Neuronal stem cell (in vitro differentiated cells): ENCODE data around the gene FIZ1.

Source experiments
- DNase-seq: peaks from one replicate; pipeline ENCODE4 v3.0.0-alpha.2; 2013; ENCODE audit warnings: low spot score
- H2AFZ ChIP-seq: one replicate; pipeline ENCODE4 v1.6.1; 2013; ENCODE audit warnings: mild to moderate bottlenecking, low read length, inconsistent platforms
- H2AK5ac ChIP-seq: 2 replicates; pipeline ENCODE4 v1.6.1; 2013; ENCODE audit warnings: low read depth, mild to moderate bottlenecking, inconsistent platforms, low read length, moderate library complexity, mixed read lengths
- H2BK120ac ChIP-seq: 2 replicates; pipeline ENCODE4 v1.6.1; 2013; ENCODE audit warnings: low read depth, mild to moderate bottlenecking, inconsistent platforms, low read length, moderate library complexity, mixed read lengths
- H2BK12ac ChIP-seq: one replicate; pipeline ENCODE4 v1.6.1; 2013; ENCODE audit warnings: low read length, inconsistent platforms
- H2BK15ac ChIP-seq: 2 replicates; pipeline ENCODE4 v1.6.1; 2013; ENCODE audit warnings: mild to moderate bottlenecking, low read length, inconsistent platforms, mixed read lengths
- H2BK5ac ChIP-seq: one replicate; pipeline ENCODE4 v1.6.1; 2013; ENCODE audit warnings: inconsistent platforms, mild to moderate bottlenecking, low read length, moderate library complexity
- H3K14ac ChIP-seq: one replicate; pipeline ENCODE4 v1.6.1; 2013; ENCODE audit warnings: low read length, inconsistent platforms
- H3K18ac ChIP-seq: 2 replicates; pipeline ENCODE4 v1.6.1; 2013; ENCODE audit warnings: low read length, inconsistent platforms
- H3K23ac ChIP-seq: 2 replicates; pipeline ENCODE4 v1.6.1; 2013; ENCODE audit warnings: low read depth, mild to moderate bottlenecking, mixed read lengths, low read length, inconsistent platforms; ENCODE audit not compliant: poor library complexity
- H3K27ac ChIP-seq: replicated peaks from 3 replicates; pipeline ENCODE4 v1.5.1; 2013; ENCODE audit warnings: low read length, inconsistent platforms
- H3K27me3 ChIP-seq, 3 experiments: 2 replicates each; pipeline ENCODE4 v1.6.1; 2013; ENCODE audit warnings: low read length in 3 of 3, mild to moderate bottlenecking in 2 of 3, inconsistent platforms in 1 of 3, low read depth in 1 of 3, mixed read lengths in 1 of 3, moderate library complexity in 1 of 3; ENCODE audit not compliant: control insufficient read depth in 3 of 3, insufficient read depth in 3 of 3
- H3K36me3 ChIP-seq, 2 donors: replicated peaks in 1 of 2; 2 replicates each; pipeline ENCODE4 v1.6.1; 2013; ENCODE audit warnings: low read length in 2 of 2; ENCODE audit not compliant: control insufficient read depth in 2 of 2, insufficient read depth in 2 of 2
- H3K4ac ChIP-seq: 2 replicates; pipeline ENCODE4 v1.6.1; 2013; ENCODE audit warnings: inconsistent platforms, mild to moderate bottlenecking, low read length, moderate library complexity
- H3K4me1 ChIP-seq, 2 donors: 1 replicate in 1 of 2; 2 replicates in 1 of 2; pipeline ENCODE4 v1.6.1; 2013; ENCODE audit warnings: low read length in 2 of 2, low read depth in 1 of 2; ENCODE audit not compliant: control insufficient read depth in 2 of 2, insufficient read depth in 1 of 2
- H3K4me2 ChIP-seq: one replicate; pipeline ENCODE4 v1.6.1; 2013; ENCODE audit warnings: mild to moderate bottlenecking, low read length, inconsistent platforms; ENCODE audit not compliant: insufficient read depth, poor library complexity, severe bottlenecking
- H3K4me3 ChIP-seq, 2 donors: 2 replicates each; pipeline ENCODE4 v1.5.1; 2013; ENCODE audit warnings: low read length in 2 of 2, mild to moderate bottlenecking in 2 of 2, inconsistent platforms in 1 of 2, moderate library complexity in 1 of 2
- H3K79me1 ChIP-seq: one replicate; pipeline ENCODE4 v1.6.1; 2013; ENCODE audit warnings: low read depth, mild to moderate bottlenecking, inconsistent platforms, low read length, moderate library complexity
- H3K9ac ChIP-seq: one replicate; pipeline ENCODE4 v1.6.1; 2013; ENCODE audit warnings: mild to moderate bottlenecking, low read depth, low read length, inconsistent platforms; ENCODE audit not compliant: poor library complexity
- H3K9me3 ChIP-seq, 2 donors: replicated peaks in 1 of 2; 2 replicates each; pipeline versions ENCODE3 to v1.6.1; 2013; ENCODE audit warnings: low read length in 2 of 2, mild to moderate bottlenecking in 2 of 2, inconsistent platforms in 1 of 2, low read depth in 1 of 2, mixed read lengths in 1 of 2, moderate library complexity in 1 of 2; ENCODE audit not compliant: control insufficient read depth in 2 of 2, insufficient read depth in 1 of 2
- H4K8ac ChIP-seq: one replicate; pipeline ENCODE4 v1.6.1; 2013; ENCODE audit warnings: low read depth, mild to moderate bottlenecking, inconsistent platforms, low read length, moderate library complexity
- H4K91ac ChIP-seq: one replicate; pipeline ENCODE4 v1.6.1; 2013; ENCODE audit warnings: low read length, low read depth, mild to moderate bottlenecking, inconsistent platforms; ENCODE audit not compliant: poor library complexity
- WGBS, 2 donors: extraction: QIAGEN DNeasy Blood & Tissue Kit; methylation state at CpG; one replicate each; pipeline ENCODE4 v1.1.7; 2013; ENCODE audit warnings: missing lambda C conversion rate in 2 of 2, mixed read lengths in 1 of 2; ENCODE audit not compliant: insufficient read length in 2 of 2, insufficient replicate concordance in 1 of 2; ENCODE audit errors: extremely low coverage in 2 of 2; 5-methylcytosine and 5-hydroxymethylcytosine counted together

The FIZ1 gene

DNA sequence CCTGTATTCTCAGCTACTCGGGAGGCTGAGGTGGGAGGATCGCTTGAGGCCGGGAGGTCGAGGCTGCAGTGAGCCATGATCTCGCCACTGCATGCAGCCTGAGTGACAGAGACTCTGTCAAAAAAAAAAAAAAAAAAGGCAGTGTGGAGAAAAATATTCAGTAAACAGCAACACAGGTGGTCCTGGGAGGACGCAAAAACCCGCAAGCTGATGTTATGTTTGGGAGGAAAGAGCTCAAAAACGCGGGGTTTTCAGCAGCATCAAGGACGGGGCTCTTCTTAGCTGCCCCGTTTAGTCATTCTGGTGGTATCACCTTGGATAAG lies 25.6 kb upstream of the FIZ1 start:
- Histone ChIP-seq H2BK12ac (no peak overlapping the region), H2BK15ac (peak overlapping the region; percentile 7), H3K27ac (peak overlapping the region; percentile 61), H3K27me3 (no peaks in the 10 kb centered on the region), H3K4me1 (peaks cover 0 to 6% of the 10 kb centered on the region in 2 donors), H4K91ac (no peak overlapping the region), H3K4ac (no peak overlapping the region), H3K36me3 (peaks cover 10 to 20% of the 10 kb centered on the region in 2 donors), H4K8ac (no peak overlapping the region), H3K18ac (peak overlapping the region; percentile 77), H3K9ac (no peak overlapping the region), H2BK120ac (no peak overlapping the region), H3K4me2 (peak overlapping the region; percentile 86), H2AFZ (peak overlapping the region; percentile 94), H3K23ac (peak overlapping the region; percentile 77), H3K14ac (no peak overlapping the region), H3K79me1 (no peaks in the 10 kb centered on the region), H3K9me3 (no peaks in the 10 kb centered on the region), H2BK5ac (no peak overlapping the region), H2AK5ac (no peak overlapping the region), H3K4me3 (peak overlapping the region; percentile 60 to 79)
- no CpG with 5 or more reads among the region's 11 CpGs for WGBS, 2 donors
- DNase-seq, result no peak

DNA sequence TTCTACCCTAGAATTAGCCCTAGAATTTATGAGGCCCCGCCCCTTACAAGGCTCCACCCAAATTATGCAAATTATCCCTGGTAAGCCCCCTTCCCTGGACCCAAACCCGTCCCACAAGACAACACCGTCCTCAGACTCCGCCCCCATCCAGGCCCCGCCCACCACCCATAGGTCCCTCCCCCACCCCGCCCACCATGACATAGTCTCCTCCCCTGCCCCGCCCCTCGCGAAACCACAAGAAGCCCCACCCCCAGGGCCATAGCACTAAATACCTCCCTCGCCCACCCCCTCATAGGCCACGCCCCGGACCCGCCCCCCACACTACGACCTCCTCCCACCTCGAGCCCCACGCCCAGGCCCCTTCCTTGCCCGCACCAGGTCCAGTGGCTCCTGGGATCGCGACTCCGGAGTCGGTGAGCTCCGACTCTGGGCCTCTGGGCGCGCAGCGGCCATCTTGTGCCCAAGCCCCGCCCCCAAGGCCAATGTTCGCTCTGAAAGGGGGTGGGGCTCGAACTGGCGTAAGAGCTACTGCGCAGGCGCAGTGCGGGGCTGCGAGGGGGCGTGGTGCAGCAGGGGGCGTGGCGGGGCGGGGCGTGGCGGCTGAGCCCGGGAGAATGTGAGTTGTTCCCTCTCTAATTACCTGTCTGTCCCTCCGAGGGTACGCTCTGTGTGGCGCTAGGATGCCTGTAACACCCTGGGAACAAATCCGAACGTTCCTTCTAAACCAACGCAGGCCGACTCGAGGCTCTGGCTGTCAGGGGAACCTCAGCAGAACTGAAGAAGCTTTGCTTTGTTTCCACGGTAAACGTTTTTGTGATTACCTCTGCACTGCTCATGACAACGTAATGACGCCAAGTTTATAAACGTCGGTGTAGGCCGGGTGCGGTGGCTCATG lies 25.0 kb upstream of the FIZ1 start, which contains the start of gene ZNF784:
Gene ZNF784 (minus strand): TSS at position 458 of the 895 bp plus-strand sequence. CDS start 5 bp downstream, at position 453.
- H2AFZ ChIP-seq, result peak within 1 kb of the TSS; percentile 94
- no peak within 1 kb of the TSS for H2AK5ac ChIP-seq
- H3K27ac ChIP-seq, result peak within 1 kb of the TSS; percentile 96
- no peak within 1 kb of the TSS for H2BK5ac ChIP-seq
- H3K4me3 ChIP-seq, result peak within 1 kb of the TSS; percentile 79 to 81
- H3K14ac ChIP-seq, result no peak within 1 kb of the TSS
- H3K27me3 ChIP-seq, result no peaks in the 10 kb centered on the region
- H2BK15ac ChIP-seq, result peak within 1 kb of the TSS; percentile 7
- DNase-seq, result peak; percentile 96
- H4K8ac ChIP-seq, result no peak within 1 kb of the TSS
- no peaks in the 10 kb centered on the region for H3K9me3 ChIP-seq
- H3K23ac ChIP-seq, result peak within 1 kb of the TSS; percentile 78
- H3K4me2 ChIP-seq, result peak within 1 kb of the TSS; percentile 86
- H4K91ac ChIP-seq, result no peak within 1 kb of the TSS
- H3K4me1 ChIP-seq, result peaks cover 0 to 6% of the 10 kb centered on the region in 2 donors
- peak within 1 kb of the TSS; percentile 72 for H3K9ac ChIP-seq
- H2BK120ac ChIP-seq, result no peak within 1 kb of the TSS
- H2BK12ac ChIP-seq, result no peak within 1 kb of the TSS
- peak within 1 kb of the TSS; percentile 96 for H3K18ac ChIP-seq
- no CpG with 5 or more reads among the region's 56 CpGs for whole genome bisulfite sequencing, 2 donors
- no peaks in the 10 kb centered on the region for H3K79me1 ChIP-seq
- peaks cover 13 to 24% of the 10 kb centered on the region in 2 donors for H3K36me3 ChIP-seq
- no peak within 1 kb of the TSS for H3K4ac ChIP-seq

DNA sequence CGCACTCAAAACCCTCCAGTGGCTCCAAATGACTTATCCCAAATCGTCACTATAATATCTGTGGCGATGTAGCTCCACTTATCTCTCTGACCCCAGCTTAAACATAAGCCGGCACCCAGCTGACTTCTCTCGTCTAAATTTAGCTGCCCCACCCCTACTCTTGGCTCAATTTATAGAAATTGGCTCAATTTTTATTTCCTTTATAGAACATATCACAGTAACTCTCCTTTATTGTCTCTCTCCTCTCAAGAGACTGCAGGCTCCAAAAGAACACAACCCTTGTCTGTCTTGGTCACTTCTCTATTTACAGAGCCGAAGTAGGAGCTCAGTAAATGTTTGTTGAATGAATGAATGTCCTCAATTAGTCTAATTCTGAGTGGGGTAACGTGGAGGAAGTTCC lies 24.2 kb upstream of the FIZ1 start:
- no peaks in the 10 kb centered on the region for H3K27me3 ChIP-seq
- H2BK5ac ChIP-seq, result no peak overlapping the region
- H4K91ac ChIP-seq, result no peak overlapping the region
- H3K18ac ChIP-seq, result no peak overlapping the region
- H3K4ac ChIP-seq, result no peak overlapping the region
- no peak overlapping the region for H3K27ac ChIP-seq
- DNase-seq, result no peak
- no peak overlapping the region for H2BK12ac ChIP-seq
- H2BK120ac ChIP-seq, result no peak overlapping the region
- peaks cover 0 to 6% of the 10 kb centered on the region in 2 donors for H3K4me1 ChIP-seq
- H2AFZ ChIP-seq, result no peak overlapping the region
- H3K14ac ChIP-seq, result no peak overlapping the region
- H2AK5ac ChIP-seq, result no peak overlapping the region
- no peak overlapping the region for H2BK15ac ChIP-seq
- WGBS, 2 donors, result no CpG with 5 or more reads among the region's 7 CpGs
- no peak overlapping the region for H3K23ac ChIP-seq
- no peak overlapping the region for H3K9ac ChIP-seq
- H3K36me3 ChIP-seq, result peaks cover 13 to 26% of the 10 kb centered on the region in 2 donors
- H3K79me1 ChIP-seq, result no peaks in the 10 kb centered on the region
- H3K9me3 ChIP-seq, result no peaks in the 10 kb centered on the region
- peak overlapping the region; percentile 65 to 79 for H3K4me3 ChIP-seq
- no peak overlapping the region for H4K8ac ChIP-seq
- peak overlapping the region; percentile 26 for H3K4me2 ChIP-seq

- Histone ChIP-seq H3K9ac (no peak overlapping the region), H3K4ac (no peak overlapping the region), H3K18ac (no peak overlapping the region), H2BK15ac (no peak overlapping the region), H3K27ac (no peak overlapping the region), H3K4me2 (no peak overlapping the region), H3K4me1 (peaks cover 0 to 6% of the 10 kb centered on the region in 2 donors), H4K91ac (no peak overlapping the region), H3K23ac (no peak overlapping the region), H2BK12ac (no peak overlapping the region), H3K14ac (no peak overlapping the region), H3K36me3 (peaks cover 13 to 30% of the 10 kb centered on the region in 2 donors), H3K27me3 (no peaks in the 10 kb centered on the region), H4K8ac (no peak overlapping the region), H2AK5ac (no peak overlapping the region), H2BK120ac (no peak overlapping the region), H3K9me3 (no peaks in the 10 kb centered on the region), H3K4me3 (no peak overlapping the region), H2AFZ (no peak overlapping the region), H2BK5ac (no peak overlapping the region), H3K79me1 (no peaks in the 10 kb centered on the region)
- DNase-seq, result no peak
- WGBS, 2 donors, result no CpG with 5 or more reads among the region's 7 CpGs
These were observed 23.8 kb upstream of the FIZ1 start for GRCh38 chr19:55623130-55623529.
